NCI-H1092 treated with DMSO at 0.1 percent for 48 hours (cell line): ENCODE data around the gene LRP5.
"Not testable (repeated sequence)": the region's sequence is repeated elsewhere in the genome, so short reads cannot be mapped to it uniquely, and the experiment has no call there.

Source experiments
- DNase-seq: peaks from one replicate; lab custom pipeline; 2025; lab: John Stamatoyannopoulos, UW

The LRP5 gene

GRCh38 chr11:68329536-68329935 is 17.1 kb downstream of the LRP5 start:
- no peak for DNase-seq

DNA sequence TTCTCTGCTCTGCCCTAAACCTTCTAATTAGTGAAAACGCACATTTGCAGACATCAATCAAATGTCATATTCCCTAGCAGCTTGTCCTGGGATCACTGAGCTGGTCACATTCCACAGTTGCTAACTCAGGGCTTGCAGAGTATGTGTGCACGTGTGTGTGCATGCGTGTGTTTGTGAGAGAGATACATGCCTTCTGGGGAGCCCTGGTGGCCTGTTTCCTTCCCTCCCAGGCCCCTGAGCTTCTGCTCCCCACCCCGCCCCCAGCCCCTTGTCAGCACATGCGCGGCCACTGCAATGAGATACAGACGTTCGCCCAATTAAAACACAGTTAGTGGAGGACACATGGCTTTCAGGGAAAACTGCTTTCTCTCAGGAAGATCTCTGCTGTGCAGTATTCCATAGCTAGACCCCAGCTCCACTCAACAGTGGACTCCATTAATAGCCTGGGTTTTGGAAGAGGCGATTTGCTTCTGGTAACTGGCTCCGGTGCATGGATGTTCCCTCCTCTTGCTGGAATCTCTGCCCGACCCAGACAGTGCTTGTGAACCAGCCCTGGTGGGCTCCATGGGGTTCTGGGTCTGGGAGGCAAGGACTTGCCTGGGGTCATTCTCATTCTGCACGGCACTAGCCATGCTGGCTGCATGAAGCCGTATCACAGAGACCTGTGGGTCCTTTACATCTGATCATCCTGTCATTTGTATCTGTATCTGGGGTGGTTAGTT is 17.7 kb downstream of the LRP5 start:
- DNase-seq = no peak

DNA sequence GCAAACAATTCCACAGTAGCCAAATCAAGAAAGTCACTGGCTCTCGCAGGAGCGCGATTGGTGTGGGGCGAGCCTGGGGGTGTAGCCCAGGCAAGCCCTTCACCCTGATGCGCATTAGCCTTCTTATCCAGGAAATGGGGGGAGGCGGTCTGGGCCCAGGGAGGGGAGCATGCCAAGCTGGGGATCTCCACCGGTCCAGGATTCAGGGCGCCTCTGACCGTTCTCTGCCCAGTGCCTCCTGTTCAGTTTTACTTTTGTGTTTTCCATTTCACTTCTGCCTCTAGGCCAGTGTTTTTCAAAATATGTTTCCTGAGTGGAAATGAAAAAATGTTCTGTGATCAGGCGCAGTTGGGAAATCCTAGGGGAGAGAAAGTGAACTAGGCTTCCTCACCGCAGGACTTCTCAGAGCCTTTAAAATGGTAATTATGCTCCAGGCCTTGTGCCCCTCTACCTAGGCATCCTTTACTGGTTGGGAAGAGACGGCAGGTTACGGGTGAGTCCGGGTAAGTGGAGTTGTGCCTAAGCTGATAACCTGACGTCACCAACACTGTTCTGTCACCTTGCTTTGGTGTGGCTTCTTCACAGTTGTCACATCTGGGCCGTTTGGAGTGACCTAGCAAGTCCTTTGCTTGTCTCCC is 18.4 kb downstream of the LRP5 start:
- no peak for DNase-seq

GRCh38 chr11:68331338-68331947 is 19.1 kb downstream of the LRP5 start:
- DNase-seq = no peak

DNA sequence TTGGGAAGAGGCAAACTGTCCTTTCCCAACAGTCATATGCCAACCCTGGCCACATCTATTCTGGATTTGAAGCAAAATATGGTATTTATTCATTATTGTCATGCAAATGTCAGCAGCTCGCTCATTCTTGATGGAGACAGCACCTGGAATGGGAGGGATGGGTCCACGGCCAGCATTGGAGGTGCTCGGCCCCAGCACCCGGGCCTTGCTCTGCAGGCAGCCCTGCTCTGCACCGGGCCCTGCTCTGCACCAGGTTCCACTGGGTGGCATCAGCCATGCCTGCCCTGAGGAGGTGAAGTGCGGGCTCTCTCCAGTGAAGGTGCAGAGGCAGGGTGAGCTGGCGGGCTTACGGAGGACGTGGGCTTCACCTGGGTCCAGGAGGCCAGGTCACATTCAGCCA is 19.8 kb downstream of the LRP5 start:
- no peak for DNase-seq

GRCh38 chr11:68333173-68333572 is 20.8 kb downstream of the LRP5 start:
- DNase-seq = no peak

DNA sequence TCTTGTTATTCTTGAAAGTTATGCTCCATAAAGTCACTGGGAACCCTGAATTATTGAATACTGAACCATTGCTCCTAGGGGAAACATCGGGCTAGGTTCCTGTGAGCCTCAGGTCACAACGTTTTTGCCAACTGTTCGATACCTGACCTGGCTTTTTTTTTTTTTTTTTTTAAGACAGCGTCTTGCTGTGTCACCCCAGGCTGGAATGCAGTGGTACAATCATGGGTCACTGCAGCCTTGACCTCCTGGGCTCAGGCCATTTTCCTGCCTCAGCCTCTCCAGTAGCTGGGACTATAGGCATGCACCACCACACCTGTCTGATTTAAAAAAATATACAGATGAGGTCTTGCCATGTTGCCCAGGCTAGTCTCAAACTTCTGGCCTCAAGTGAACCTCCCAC is 22.5 kb downstream of the LRP5 start:
- DNase-seq = no peak

DNA sequence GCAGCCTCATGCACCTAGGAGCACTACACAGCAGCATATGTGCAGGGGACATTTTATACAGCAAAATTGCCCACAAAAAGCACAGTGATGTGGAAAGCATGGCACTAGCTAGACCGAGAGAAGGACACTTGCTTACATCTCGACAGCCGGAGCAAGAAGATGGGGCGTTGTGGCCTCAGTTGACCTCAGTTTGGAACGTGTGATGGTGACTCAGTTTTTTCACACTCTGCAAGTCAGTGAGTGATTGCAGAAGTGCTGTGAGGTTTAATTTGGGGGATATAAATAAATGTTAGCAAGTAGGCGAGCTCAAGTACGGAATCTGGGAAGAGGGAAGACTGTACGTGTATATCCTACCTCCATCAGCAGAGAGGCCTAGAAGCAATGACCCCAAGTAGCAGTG is 23.3 kb downstream of the LRP5 start:
- DNase-seq = no peak

DNA sequence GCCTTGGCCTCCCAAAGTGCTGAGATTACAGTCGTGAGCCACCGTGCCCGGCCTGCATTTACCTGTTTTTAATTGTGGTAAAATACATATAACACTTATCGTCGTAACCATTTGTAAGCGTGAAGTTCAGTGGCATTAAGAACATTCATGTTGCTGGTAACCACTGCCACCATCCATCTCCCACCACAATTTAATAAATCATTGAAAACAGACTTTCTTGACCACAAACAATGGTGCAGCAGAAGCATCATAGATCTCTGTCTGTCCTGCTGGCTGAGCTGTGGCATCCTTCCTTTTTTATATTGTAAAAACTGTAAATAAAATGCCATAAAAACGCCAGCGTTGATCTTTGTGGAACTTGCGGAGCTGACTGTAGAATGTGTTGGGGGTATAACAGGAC is 24.3 kb downstream of the LRP5 start:
- DNase-seq = no peak

DNA sequence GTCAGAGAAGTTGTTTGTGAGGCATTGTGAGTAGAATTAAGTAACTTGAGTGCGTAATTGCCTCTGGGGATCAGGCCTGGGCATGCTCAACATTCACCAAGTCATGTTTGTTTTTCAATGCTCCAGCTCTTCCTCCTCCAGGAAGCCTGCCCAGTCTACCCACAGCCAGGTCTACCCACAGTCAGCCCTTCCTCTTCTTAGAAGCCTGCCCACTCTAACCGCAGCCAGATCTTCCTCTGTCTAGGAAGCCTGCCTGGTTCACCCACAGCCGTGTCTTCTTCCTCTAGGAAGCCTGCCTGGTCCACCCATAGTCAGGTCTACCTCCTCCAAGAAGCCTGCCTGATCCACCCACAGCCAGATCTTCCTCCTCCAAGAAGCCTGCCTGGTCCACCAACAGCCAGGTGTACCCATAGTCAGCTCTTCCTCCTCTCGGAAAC is 25.0 kb downstream of the LRP5 start:
- DNase-seq = no peak

GRCh38 chr11:68338051-68338780 is 25.8 kb downstream of the LRP5 start:
- DNase-seq = no peak

GRCh38 chr11:68340003-68340767 is 27.8 kb downstream of the LRP5 start:
- DNase-seq = no peak

DNA sequence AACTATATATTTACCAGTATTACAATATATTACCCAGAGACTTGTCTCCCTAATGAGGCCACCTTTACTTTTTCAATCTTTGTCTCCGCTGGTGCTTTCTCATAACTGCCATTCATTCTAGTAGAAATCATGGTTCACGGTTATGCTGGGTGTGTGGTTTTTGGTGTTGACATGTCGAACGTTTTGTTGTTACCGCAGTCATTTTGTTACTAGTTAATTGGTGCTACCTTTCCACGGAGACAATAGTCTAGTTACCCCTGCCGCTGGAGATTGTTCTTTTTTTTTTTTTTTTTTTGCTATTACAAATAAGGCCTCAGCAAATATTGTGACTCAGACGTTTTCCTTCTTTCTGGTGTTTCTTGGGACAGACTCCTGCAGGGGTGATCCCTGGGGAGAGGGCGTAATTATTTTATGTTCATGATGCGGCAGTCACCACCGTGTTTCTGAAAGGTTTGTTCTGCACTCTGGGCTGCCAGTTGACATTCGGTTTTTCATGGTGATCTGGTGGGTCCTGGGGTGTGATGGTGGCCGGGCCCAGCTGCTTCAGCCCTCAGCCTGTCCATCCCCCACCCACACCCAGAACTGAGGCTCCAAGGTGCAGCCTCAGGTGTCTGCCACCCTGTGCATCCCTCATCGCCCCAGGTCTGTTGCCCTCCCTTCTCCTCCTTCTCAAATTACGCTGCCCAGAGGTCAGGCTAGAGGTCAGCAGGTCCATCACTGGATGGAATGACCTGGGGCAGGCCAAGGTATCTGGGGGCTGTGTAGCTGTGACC is 28.6 kb downstream of the LRP5 start:
- DNase-seq = no peak

DNA sequence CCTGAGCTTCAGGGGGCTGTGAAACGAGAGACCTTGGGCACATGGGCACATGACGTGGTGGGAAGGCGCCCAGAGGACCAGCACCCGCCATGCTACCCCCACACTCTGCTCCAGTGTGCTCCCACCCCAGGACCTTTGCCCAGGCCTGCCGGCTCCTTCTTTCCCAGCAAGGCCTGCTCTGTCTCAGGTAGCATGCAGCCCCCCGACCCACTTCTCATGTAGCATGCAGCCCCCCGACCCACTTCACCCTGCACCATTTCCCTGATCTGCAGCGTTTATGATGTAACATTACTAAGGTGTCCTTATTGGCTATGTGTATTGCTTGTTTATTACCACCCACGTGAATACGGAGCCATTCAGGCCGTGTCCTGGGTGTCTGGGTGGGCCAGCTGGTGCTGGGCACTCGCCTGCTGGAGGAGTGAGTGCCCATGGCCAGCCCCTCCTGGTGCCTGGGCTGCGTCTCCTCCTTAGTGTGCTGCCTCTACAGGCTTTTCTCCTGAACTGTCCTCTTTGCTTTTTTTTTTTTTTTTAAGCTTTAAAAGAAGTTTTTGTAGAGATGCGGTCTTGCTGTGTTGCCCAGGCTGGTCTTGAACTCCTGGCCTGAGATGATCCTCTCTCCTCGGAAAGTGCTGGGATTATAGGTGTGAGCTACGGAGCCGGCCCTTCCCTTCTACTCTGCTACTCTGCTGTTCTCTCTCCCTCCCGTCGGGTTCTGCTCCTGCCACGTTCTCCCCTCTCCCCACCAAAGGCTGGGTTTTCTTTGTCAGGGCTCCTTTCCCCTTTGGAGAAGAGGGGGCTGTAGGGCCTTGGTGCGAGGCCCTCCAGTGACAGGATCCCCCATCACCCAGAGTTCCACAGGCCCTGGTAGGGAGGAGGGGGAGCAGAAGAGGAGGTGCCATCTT is 29.4 kb downstream of the LRP5 start:
- DNase-seq = no peak

GRCh38 chr11:68342459-68343158 is 30.2 kb downstream of the LRP5 start:
- DNase-seq = no peak

- DNase-seq = no peak
These were observed 31.4 kb downstream of the LRP5 start for GRCh38 chr11:68343761-68344256.

- DNase-seq = not testable (repeated sequence)
These were observed 32.4 kb downstream of the LRP5 start for GRCh38 chr11:68344821-68345220.

GRCh38 chr11:68345776-68346461 is 33.5 kb downstream of the LRP5 start:
- no peak for DNase-seq

GRCh38 chr11:68346462-68346790 is 34.0 kb downstream of the LRP5 start:
- no peak for DNase-seq
